ENCODE data around the gene LIMA1. TPM values are rescaled to one million over a fixed set of nuclear protein-coding genes. Genes with fewer than 3 reads are reported as not detected.
A peak's percentile ranks its signal among the peaks of the same experiment; 100 is the strongest.
"Not testable (repeated sequence)": the region's sequence is repeated elsewhere in the genome, so short reads cannot be mapped to it uniquely, and the experiment has no call there.

Gene LIMA1
- total and polyA plus RNA-seq, 9 of the 15 experiments (the other 6 are each of a cell fraction or from before 2014, with no cell fraction given), result 20.2 to 37.8 (median 27.3) TPM

DNA sequence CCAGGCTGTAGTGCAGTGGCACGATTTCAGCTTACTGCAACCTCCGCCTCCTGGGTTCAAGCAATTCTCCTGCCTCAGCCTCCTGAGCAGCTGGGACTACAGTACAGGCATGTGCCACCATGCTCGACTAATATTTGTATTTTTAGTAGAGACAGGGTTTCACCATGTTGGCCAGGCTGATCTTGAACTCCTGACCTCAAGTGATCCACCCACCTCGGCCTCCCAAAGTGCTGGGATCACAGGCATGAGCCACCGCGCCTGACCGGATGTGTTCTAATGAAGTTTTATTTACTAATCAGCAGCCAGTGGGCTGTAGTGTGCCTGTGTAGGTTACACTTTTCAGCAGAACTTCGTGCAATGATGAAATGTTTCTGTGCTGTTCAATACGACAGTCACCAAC, 35.7 kb downstream of the LIMA1 start:
- H3K9me3 ChIP-seq (replicated peaks; ENCODE audit: control insufficient read depth, insufficient read depth, low read depth, low read length); FAIRE-seq; H3K27me3 ChIP-seq (ENCODE audit: control insufficient read depth in 2 of 2, insufficient read depth in 2 of 2, low read length in 2 of 2); in situ Hi-C loops (cut with MboI); H3K9me1 ChIP-seq (ENCODE audit: control insufficient read depth, insufficient read depth, low read length); intact Hi-C loops (cut with micrococcal nuclease); H3K36me3 ChIP-seq (ENCODE audit: control insufficient read depth, insufficient read depth, low read length); H4K20me1 ChIP-seq (replicated peaks; ENCODE audit: control insufficient read depth, insufficient read depth, low read length); H3K79me2 ChIP-seq (ENCODE audit: control insufficient read depth, insufficient read depth, low read length); CTCF ChIA-PET (ENCODE audit: low intra/inter-chr PET ratio); BruUV-seq (replicated peaks); TF ChIP-seq NR2C1 (tag; IDR thresholded peaks at IDR 0.05); CEBPG (CRISPR knock-in tag; IDR thresholded peaks at IDR 0.05): not testable (repeated sequence)
- ATAC-seq (peak; percentile 48), DNase-seq (ENCODE audit: extremely low read depth in 1 of 4, low spot score in 3 of 4) (peak in 1 of 4 experiments; percentile 67)
- peak overlapping the region; percentile 74 for H2AFZ ChIP-seq (ENCODE audit: low read depth, low read length)
- WGBS (ENCODE audit: insufficient coverage, low coverage, missing lambda C conversion rate), result 13% methylated on average over 9 of the region's 9 CpGs
- POLR2A ChIA-PET, result interaction anchor here (0.8 to 1.7 kb wide), 5 partner anchors 13 to 25 kb away, joined by 3 to 4 read pairs (median 4); no protein-coding TSS in a partner anchor
- peaks cover 27 to 43% of the 10 kb centered on the region in 2 experiments; a peak in 4 of 5 replicates for H3K4me1 ChIP-seq (replicated peaks in 1 of 2; ENCODE audit: control insufficient read depth in 2 of 2, insufficient read depth in 2 of 2, low read length in 2 of 2)
- peak overlapping the region; percentile 31; the same call in 1 of the 2 replicates for H3K4me3 ChIP-seq
- peak overlapping the region; percentile 18 to 71; a peak in 3 of 4 replicates for H3K9ac ChIP-seq (ENCODE audit: insufficient read depth in 1 of 2, low read depth in 2 of 2, low read length in 2 of 2)
- peak overlapping the region; percentile 97 for H3K27ac ChIP-seq (ENCODE audit: extremely low read depth, low read depth, low read length)
- peak overlapping the region; percentile 82 for H3K4me2 ChIP-seq (ENCODE audit: insufficient read depth, low read length)
- TF ChIP-seq NR2C2 (CRISPR knock-in tag; IDR thresholded peaks at IDR 0.05) (0 out of 2 replicates have a peak, but pooled peaks have one; percentile 5), NR2C2 (tag; IDR thresholded peaks at IDR 0.05) (peak; percentile 47), NR2C1 (IDR thresholded peaks at IDR 0.05) (peak; percentile 18; the same call in 1 of the 2 replicates), RBBP5 (IDR thresholded peaks at IDR 0.05; ENCODE audit: borderline replicate concordance, insufficient read depth, low read length, poor library complexity, severe bottlenecking) (peak; percentile 4), ETV5 (CRISPR knock-in tag; IDR thresholded peaks at IDR 0.05; ENCODE audit: low read depth) (peak; percentile 80), DMBX1 (CRISPR knock-in tag; IDR thresholded peaks at IDR 0.05; ENCODE audit: borderline replicate concordance) (peak; percentile 29; the same call in 1 of the 2 replicates), RBFOX2 (IDR thresholded peaks at IDR 0.05; ENCODE audit: low read depth, low read length) (peak; percentile 61), CEBPG (tag; conservative IDR thresholded peaks at IDR 0.05 in 1 of 2, IDR thresholded peaks at IDR 0.05 in 1 of 2) (0 out of 4 replicates have a peak, but pooled peaks of 1 of the 2 experiments have one; percentile 24), ETV1 (tag; conservative IDR thresholded peaks at IDR 0.05; ENCODE audit: low read depth) (0 out of 2 replicates have a peak, but pooled peaks have one; percentile 31), EGR1 (conservative IDR thresholded peaks at IDR 0.05) (peak; percentile 36; the same call in 1 of the 2 replicates), GABPA (tag; conservative IDR thresholded peaks at IDR 0.05; ENCODE audit: low read depth) (0 out of 2 replicates have a peak, but pooled peaks have one; percentile 36)
